ENCODE data around the gene SYPL1. TPM values are rescaled to one million over a fixed set of nuclear protein-coding genes. Genes with fewer than 3 reads are reported as not detected.

The SYPL1 gene
- total RNA-seq, 1 experiment from 2014 or later = 39.2 TPM

- no peaks in the 10 kb centered on the region for H3K23me2 ChIP-seq (ENCODE audit: insufficient read length, low read depth, low read length, poor library complexity, severe bottlenecking)
- Mint-ChIP-seq H3K36me3 (ENCODE audit: insufficient read depth in 1 of 3, low read depth in 3 of 3) (peaks cover 0 to 7% (median 0%) of the 10 kb centered on the region in 3 experiments; a peak in 4 of 7 replicates), H3K4me3 (no peak overlapping the region), H3K4me1 (peaks cover 15 to 22% of the 10 kb centered on the region in 2 experiments), H3K27me3 (ENCODE audit: low read depth) (no peaks in the 10 kb centered on the region), H3K27ac (no peak overlapping the region; a peak in 1 of 7 replicates), H3K9me3 (peaks cover 6% of the 10 kb centered on the region in 2 experiments; a peak in 4 of 5 replicates)
- H2AFZ ChIP-seq (ENCODE audit: low read length) = no peak overlapping the region
- no peak overlapping the region for H3T11ph ChIP-seq (ENCODE audit: low read length)
- H4K5ac ChIP-seq (ENCODE audit: insufficient read length, low read depth, low read length) = no peak overlapping the region
- no peak for TF ChIP-seq CTCF (conservative IDR thresholded peaks at IDR 0.05)
- H3K4me2 ChIP-seq (ENCODE audit: insufficient read depth, insufficient read length, low read length) = no peak overlapping the region
- WGBS (ENCODE audit: extremely low coverage, insufficient read length, low lambda C conversion rate) = no CpG with 5 or more reads among the region's 14 CpGs
- H3K79me2 ChIP-seq (ENCODE audit: insufficient read depth, low read length) = no peaks in the 10 kb centered on the region
- H3K27ac ChIP-seq (ENCODE audit: insufficient read length, low read depth, low read length) = no peak overlapping the region
- H3K56ac ChIP-seq (ENCODE audit: insufficient read length, low read depth, low read length) = no peak overlapping the region
- H2BK20ac ChIP-seq (ENCODE audit: low read depth, low read length, poor library complexity, severe bottlenecking) = no peak overlapping the region
- H3K9me3 ChIP-seq (ENCODE audit: control insufficient read depth, low read depth, low read length) = no peaks in the 10 kb centered on the region
- no peak overlapping the region for H3K14ac ChIP-seq (ENCODE audit: insufficient read depth, low read length)
- H3K79me1 ChIP-seq (ENCODE audit: insufficient read depth, low read depth, low read length, poor library complexity, severe bottlenecking) = no peaks in the 10 kb centered on the region
- no peak overlapping the region for H4K8ac ChIP-seq (replicated peaks; ENCODE audit: insufficient read length, low read depth, low read length)
- no peak overlapping the region for H2BK12ac ChIP-seq (ENCODE audit: insufficient read length, low read depth, low read length)
- H3K4me1 ChIP-seq (ENCODE audit: insufficient read depth, low read length) = no peaks in the 10 kb centered on the region
- H3K18ac ChIP-seq (ENCODE audit: insufficient read length, low read depth, low read length) = no peak overlapping the region
- H3K27me3 ChIP-seq (ENCODE audit: insufficient read depth, low read length) = no peaks in the 10 kb centered on the region
- no peak overlapping the region for H2BK5ac ChIP-seq (ENCODE audit: insufficient read length, low read length)
- H2BK120ac ChIP-seq (ENCODE audit: low read depth, low read length, poor library complexity, severe bottlenecking) = no peak overlapping the region
- H3K9ac ChIP-seq (ENCODE audit: extremely low read depth, insufficient read length, low read length) = no peak overlapping the region
- no peak overlapping the region for H4K91ac ChIP-seq (ENCODE audit: insufficient read length, low read depth, low read length)
- DNase-seq = peak; percentile 62
- H2AK5ac ChIP-seq (ENCODE audit: insufficient read length, low read length) = no peak overlapping the region
- H3K4ac ChIP-seq (ENCODE audit: low read depth, low read length) = no peak overlapping the region
- no peaks in the 10 kb centered on the region for H4K20me1 ChIP-seq (ENCODE audit: control insufficient read depth, insufficient read depth, insufficient read length)
- H3K23ac ChIP-seq (ENCODE audit: insufficient read length, low read depth, low read length) = no peak overlapping the region
- H2BK15ac ChIP-seq (ENCODE audit: low read depth, low read length) = no peak overlapping the region
Observed at GRCh38 chr7:106064771-106065574, 47.1 kb downstream of the SYPL1 start.

Data from H9 (cell line).